ENCODE results near the gene RPP30.

RPP30 gene

DNA sequence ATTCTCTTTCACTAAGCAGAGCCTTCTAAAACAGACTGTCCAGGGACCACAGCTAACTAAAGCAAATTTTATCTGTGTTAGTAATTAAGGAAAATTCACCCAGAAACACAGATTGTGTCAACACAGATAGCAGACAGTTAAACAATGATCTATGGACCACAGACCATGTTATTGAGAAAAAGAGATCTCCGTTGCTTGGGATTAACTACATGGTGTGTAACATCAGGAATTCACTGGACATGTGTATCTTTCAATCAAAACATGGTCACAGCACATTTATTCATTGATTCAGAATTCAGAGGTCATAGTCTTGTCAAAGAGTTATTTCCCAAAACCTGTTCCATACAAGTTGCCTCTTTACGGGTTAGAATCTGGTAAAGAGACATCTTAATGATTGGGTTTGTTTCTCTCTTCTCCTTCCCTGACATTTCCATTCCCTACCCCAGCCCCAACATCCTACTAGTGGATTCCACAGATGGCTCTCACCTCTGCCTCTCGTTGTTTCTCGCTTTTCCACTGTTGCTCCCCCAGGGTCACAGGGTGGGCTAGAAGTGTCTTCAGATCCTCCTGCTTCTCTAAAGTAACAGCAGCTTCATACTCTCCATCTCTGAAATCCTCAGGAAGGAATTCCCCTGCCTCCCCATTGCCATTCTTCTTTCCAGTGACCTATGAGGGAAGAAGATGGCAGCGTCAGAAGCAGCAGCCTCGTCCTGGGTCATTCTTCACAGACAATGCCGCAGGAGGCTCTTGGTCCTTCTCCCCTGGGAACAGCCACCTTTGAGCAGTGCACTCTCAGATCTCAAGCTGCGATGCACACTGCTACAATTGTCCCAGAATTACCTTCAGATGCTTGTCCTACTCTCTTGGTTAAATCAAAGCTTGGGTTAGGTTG is 48.2 kb downstream of the RPP30 start:
- H3K27ac ChIP-seq (ENCODE audit: low read length) = no peak overlapping the region
- no peak overlapping the region for H2AFZ ChIP-seq (ENCODE audit: low read depth, low read length)
- H3K27me3 ChIP-seq (ENCODE audit: low read depth, low read length) = no peaks in the 10 kb centered on the region
- no peak overlapping the region for H3K4me3 ChIP-seq (ENCODE audit: low read length)
- no peak overlapping the region for H3K4me2 ChIP-seq (ENCODE audit: low read length)
- peaks cover 4% of the 10 kb centered on the region for H3K4me1 ChIP-seq (ENCODE audit: low read length)
- H3K36me3 ChIP-seq (replicated peaks; ENCODE audit: low read depth, low read length) = no peaks in the 10 kb centered on the region
- no peak overlapping the region for H3K9ac ChIP-seq (ENCODE audit: low read length)
- H3K79me2 ChIP-seq (ENCODE audit: low read length) = no peaks in the 10 kb centered on the region
- H4K20me1 ChIP-seq (ENCODE audit: insufficient read depth, low read length) = no peaks in the 10 kb centered on the region
- no peaks in the 10 kb centered on the region for H3K9me3 ChIP-seq (ENCODE audit: insufficient read depth, low read length)
- TF ChIP-seq, protein P1, sequence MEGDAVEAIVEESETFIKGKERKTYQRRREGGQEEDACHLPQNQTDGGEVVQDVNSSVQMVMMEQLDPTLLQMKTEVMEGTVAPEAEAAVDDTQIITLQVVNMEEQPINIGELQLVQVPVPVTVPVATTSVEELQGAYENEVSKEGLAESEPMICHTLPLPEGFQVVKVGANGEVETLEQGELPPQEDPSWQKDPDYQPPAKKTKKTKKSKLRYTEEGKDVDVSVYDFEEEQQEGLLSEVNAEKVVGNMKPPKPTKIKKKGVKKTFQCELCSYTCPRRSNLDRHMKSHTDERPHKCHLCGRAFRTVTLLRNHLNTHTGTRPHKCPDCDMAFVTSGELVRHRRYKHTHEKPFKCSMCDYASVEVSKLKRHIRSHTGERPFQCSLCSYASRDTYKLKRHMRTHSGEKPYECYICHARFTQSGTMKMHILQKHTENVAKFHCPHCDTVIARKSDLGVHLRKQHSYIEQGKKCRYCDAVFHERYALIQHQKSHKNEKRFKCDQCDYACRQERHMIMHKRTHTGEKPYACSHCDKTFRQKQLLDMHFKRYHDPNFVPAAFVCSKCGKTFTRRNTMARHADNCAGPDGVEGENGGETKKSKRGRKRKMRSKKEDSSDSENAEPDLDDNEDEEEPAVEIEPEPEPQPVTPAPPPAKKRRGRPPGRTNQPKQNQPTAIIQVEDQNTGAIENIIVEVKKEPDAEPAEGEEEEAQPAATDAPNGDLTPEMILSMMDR (IDR thresholded peaks at IDR 0.05; ENCODE audit: low read depth, low read length) = no peak
- TF ChIP-seq EZH2phosphoT487 (IDR thresholded peaks at IDR 0.05; ENCODE audit: low read depth) = no peak

DNA sequence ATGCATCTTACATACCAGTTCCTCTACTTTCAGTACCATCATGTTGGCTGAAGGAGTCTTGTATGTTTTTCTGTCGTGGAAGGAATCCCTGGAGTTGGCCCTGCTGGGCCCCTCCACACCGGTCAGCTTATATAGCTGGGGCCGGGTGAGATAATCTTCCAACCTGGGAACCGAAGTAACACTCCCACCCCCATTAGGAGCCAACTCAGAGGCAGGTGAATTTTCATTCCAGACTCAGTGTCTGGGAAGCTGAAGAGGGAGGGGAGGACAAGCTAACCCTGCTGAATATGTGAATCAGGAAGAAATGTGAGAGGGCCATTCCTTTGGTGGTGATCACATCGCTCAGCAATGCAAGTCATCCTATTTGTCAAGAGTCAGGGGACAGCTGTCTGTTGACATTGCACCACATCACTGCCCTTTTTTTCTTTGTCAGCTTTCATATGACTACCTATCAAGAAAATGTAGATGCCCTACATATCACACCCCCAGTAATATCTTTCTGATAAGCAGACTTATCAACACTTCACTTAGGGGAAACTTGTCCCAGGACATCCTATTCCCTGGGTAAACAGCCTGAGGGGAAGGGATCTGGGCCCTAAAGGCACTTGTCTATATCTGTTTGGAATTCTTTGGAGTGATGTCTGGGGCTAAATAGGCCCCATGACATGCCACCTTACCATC is 49.4 kb downstream of the RPP30 start, which contains the start of gene ANKRD1:
Gene ANKRD1, minus strand, starts transcription at position 102 of the 681 bp plus-strand sequence. Its CDS starts 60 bp downstream, at position 42.
- Histone ChIP-seq H2AFZ (ENCODE audit: low read depth, low read length) (no peak within 1 kb of the TSS), H4K20me1 (ENCODE audit: insufficient read depth, low read length) (no peaks in the 10 kb centered on the region), H3K36me3 (replicated peaks; ENCODE audit: low read depth, low read length) (no peaks in the 10 kb centered on the region), H3K9me3 (ENCODE audit: insufficient read depth, low read length) (no peaks in the 10 kb centered on the region), H3K9ac (ENCODE audit: low read length) (no peak within 1 kb of the TSS), H3K27ac (ENCODE audit: low read length) (no peak within 1 kb of the TSS), H3K4me1 (ENCODE audit: low read length) (no peaks in the 10 kb centered on the region), H3K27me3 (ENCODE audit: low read depth, low read length) (no peaks in the 10 kb centered on the region), H3K4me3 (ENCODE audit: low read length) (no peak within 1 kb of the TSS), H3K4me2 (ENCODE audit: low read length) (no peak within 1 kb of the TSS), H3K79me2 (ENCODE audit: low read length) (no peaks in the 10 kb centered on the region)
- TF ChIP-seq, protein P1 (IDR thresholded peaks at IDR 0.05; ENCODE audit: low read depth, low read length) = no peak
- TF ChIP-seq EZH2phosphoT487 (IDR thresholded peaks at IDR 0.05; ENCODE audit: low read depth) = no peak

DNA sequence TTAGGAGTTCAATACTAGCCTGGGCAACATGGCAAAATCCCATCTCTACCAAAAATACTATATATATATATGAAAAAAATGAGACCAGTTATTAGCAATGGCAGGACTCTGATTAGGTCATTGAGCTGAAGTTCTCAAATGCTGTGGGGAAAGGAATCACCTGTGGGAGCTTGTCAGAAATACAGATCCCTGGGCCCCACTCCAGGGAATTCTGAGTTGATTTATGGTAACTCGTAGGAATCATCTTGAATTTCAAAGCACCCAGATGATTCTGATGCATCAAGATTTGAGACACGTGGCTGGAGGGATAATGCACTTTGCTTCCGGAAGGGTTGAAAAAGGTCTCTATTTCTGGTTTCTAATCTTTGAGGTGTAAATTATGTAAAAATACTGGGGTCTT is 50.1 kb downstream of the RPP30 start:
- Histone ChIP-seq H3K79me2 (ENCODE audit: low read length) (no peaks in the 10 kb centered on the region), H3K4me1 (ENCODE audit: low read length) (no peaks in the 10 kb centered on the region), H3K36me3 (replicated peaks; ENCODE audit: low read depth, low read length) (no peaks in the 10 kb centered on the region), H2AFZ (ENCODE audit: low read depth, low read length) (no peak overlapping the region), H3K9ac (ENCODE audit: low read length) (no peak overlapping the region), H3K27me3 (ENCODE audit: low read depth, low read length) (no peaks in the 10 kb centered on the region), H4K20me1 (ENCODE audit: insufficient read depth, low read length) (no peaks in the 10 kb centered on the region), H3K27ac (ENCODE audit: low read length) (no peak overlapping the region), H3K4me2 (ENCODE audit: low read length) (no peak overlapping the region), H3K4me3 (ENCODE audit: low read length) (no peak overlapping the region), H3K9me3 (ENCODE audit: insufficient read depth, low read length) (no peaks in the 10 kb centered on the region)
- TF ChIP-seq, protein P1 (IDR thresholded peaks at IDR 0.05; ENCODE audit: low read depth, low read length) = no peak
- TF ChIP-seq EZH2phosphoT487 (IDR thresholded peaks at IDR 0.05; ENCODE audit: low read depth) = no peak

DNA sequence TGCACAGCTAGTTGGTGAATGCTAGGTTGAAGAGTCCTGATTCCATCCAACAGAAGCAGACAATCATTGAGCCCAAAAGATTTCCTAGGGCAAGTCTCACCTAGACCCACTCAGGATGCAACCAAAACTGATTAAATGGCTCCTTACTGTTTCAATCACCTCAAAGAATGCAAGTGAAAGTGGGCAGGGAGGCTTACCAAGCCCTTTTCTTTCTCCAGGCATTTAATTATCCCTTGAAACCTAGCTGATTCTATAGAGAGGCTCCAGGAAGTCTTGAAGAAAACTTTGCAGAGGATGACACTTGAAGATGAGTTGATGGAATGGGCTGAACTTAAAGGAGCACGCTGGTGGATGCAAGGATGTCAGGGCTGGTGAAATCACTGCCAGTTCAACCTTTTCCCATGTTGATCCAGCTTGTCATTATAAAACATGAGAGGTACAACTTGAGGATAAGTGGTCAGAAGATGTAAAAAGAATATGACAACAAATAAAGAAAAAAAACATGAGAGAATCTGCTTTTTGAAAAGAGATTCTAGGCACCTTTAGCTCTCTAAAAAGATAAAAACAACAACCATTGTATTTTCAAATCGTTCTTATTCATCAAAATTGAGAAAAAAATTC is 51.4 kb downstream of the RPP30 start:
- Histone ChIP-seq H3K27ac (ENCODE audit: low read length) (no peak overlapping the region), H3K79me2 (ENCODE audit: low read length) (no peaks in the 10 kb centered on the region), H3K9ac (ENCODE audit: low read length) (no peak overlapping the region), H3K36me3 (replicated peaks; ENCODE audit: low read depth, low read length) (no peaks in the 10 kb centered on the region), H4K20me1 (ENCODE audit: insufficient read depth, low read length) (no peaks in the 10 kb centered on the region), H3K27me3 (ENCODE audit: low read depth, low read length) (no peaks in the 10 kb centered on the region), H3K4me2 (ENCODE audit: low read length) (no peak overlapping the region), H3K4me1 (ENCODE audit: low read length) (no peaks in the 10 kb centered on the region), H3K4me3 (ENCODE audit: low read length) (no peak overlapping the region), H2AFZ (ENCODE audit: low read depth, low read length) (no peak overlapping the region), H3K9me3 (ENCODE audit: insufficient read depth, low read length) (no peaks in the 10 kb centered on the region)
- TF ChIP-seq EZH2phosphoT487 (IDR thresholded peaks at IDR 0.05; ENCODE audit: low read depth) = no peak
- TF ChIP-seq, protein P1 (IDR thresholded peaks at IDR 0.05; ENCODE audit: low read depth, low read length) = no peak
